HepG2 (cell line): ENCODE results near the gene RBBP8. TPM values are rescaled to one million over a fixed set of nuclear protein-coding genes. Genes with fewer than 3 reads are reported as not detected.

ENCODE experiments used
- ATAC-seq: fragments of 200-7000 bp; cut with Tn5 transposase; 3 replicates; pipeline ENCODE4 v1.9.1; 2020; ENCODE audit warnings: mild to moderate bottlenecking, moderate library complexity
- BruUV-seq: library from RNA; stranded (reverse); fragments of 400-500 nt; replicated peaks from 2 replicates; lab custom pipeline; 2021; lab: Mats Ljungman, UMichigan
- CTCF ChIA-PET: fragments of 300-600 bp; formaldehyde crosslinking; extraction: SDS; loops from one replicate; lab custom pipeline; 2021; ENCODE audit warnings: low total read pairs, inconsistent platforms, low intra/inter-chr PET ratio; lab: Yijun Ruan, JAX
- POLR2A ChIA-PET: fragments of 350-600 bp; sonication (Branson Sonifier 250); formaldehyde crosslinking; loops from one replicate; lab custom pipeline; 2020; ENCODE audit warnings: antibody characterized with exemption, inconsistent platforms; lab: Yijun Ruan, JAX
- DNase-seq: peaks from one replicate; pipeline ENCODE4 v3.0.0-alpha.2; 2015; ENCODE audit warnings: low spot score
- FAIRE-seq: peaks from 3 replicates; lab custom pipeline; 2011; peaks lifted over from hg19 to GRCh38; lab: Jason Lieb, UNC
- H2AFZ ChIP-seq: one replicate; pipeline ENCODE4 v1.6.1; 2011; ENCODE audit warnings: low read length, inconsistent platforms
- H3K27ac ChIP-seq: fragments of 300-600 bp; 3 replicates; pipeline ENCODE4 v1.8.0; 2011; ENCODE audit warnings: mixed run types, mild to moderate bottlenecking, mixed read lengths, low read length, inconsistent platforms; ENCODE audit not compliant: insufficient read depth; ENCODE audit errors: extremely low read length
- H3K27me3 ChIP-seq, 2 experiments: fragments of 200-600 bp in 1 of 2; 2 replicates in 1 of 2; 3 replicates in 1 of 2; pipeline versions ENCODE4 v1.6.0 to v1.8.0; 2011; ENCODE audit warnings: low read length in 2 of 2, mild to moderate bottlenecking in 2 of 2, moderate library complexity in 2 of 2, inconsistent platforms in 1 of 2; ENCODE audit not compliant: insufficient read depth in 2 of 2, control insufficient read depth in 1 of 2
- H3K36me3 ChIP-seq, 2 experiments: fragments of 200-600 bp in 1 of 2; replicated peaks in 1 of 2; 2 replicates in 1 of 2; 3 replicates in 1 of 2; pipeline versions ENCODE4 v1.5.1 to v1.8.0; 2011; ENCODE audit warnings: low read length in 2 of 2, inconsistent platforms in 1 of 2; ENCODE audit not compliant: insufficient read depth in 2 of 2, control insufficient read depth in 1 of 2
- H3K4me1 ChIP-seq: 2 replicates; pipeline ENCODE4 v1.5.1; 2012; ENCODE audit warnings: low read length, inconsistent platforms; ENCODE audit not compliant: insufficient read depth
- H3K4me2 ChIP-seq: 2 replicates; pipeline ENCODE4 v1.6.0; 2011; ENCODE audit warnings: low read depth, low read length, inconsistent platforms
- H3K4me3 ChIP-seq, 3 experiments: fragments of 200-600 bp in 1 of 3; sonication (generic), shearing (Covaris generic) in 1 of 3; replicated peaks in 1 of 3; 2 replicates each; pipeline ENCODE4 v1.5.1; 2011 to 2016; ENCODE audit warnings: low read length in 3 of 3, inconsistent platforms in 2 of 3, low read depth in 2 of 3, mild to moderate bottlenecking in 2 of 3, control low read depth in 1 of 3, mixed read lengths in 1 of 3; ENCODE audit not compliant: insufficient read depth in 1 of 3
- H3K79me2 ChIP-seq: one replicate; pipeline ENCODE4 v1.6.1; 2011; ENCODE audit warnings: low read length, inconsistent platforms; ENCODE audit not compliant: insufficient read depth
- H3K9ac ChIP-seq: 2 replicates; pipeline ENCODE4 v1.6.0; 2011; ENCODE audit warnings: mild to moderate bottlenecking, low read depth, low read length, inconsistent platforms; ENCODE audit not compliant: insufficient read depth
- H3K9me3 ChIP-seq: 2 replicates; pipeline ENCODE4 v1.5.1; 2012; ENCODE audit warnings: mild to moderate bottlenecking, low read length
- H4K20me1 ChIP-seq: 2 replicates; pipeline ENCODE4 v1.6.0; 2011; ENCODE audit warnings: inconsistent platforms, mild to moderate bottlenecking, low read length, moderate library complexity; ENCODE audit not compliant: insufficient read depth
- ARID5B ChIP-seq: IDR thresholded peaks from 2 replicates; pipeline ENCODE4 v1.4.0; 2020; ENCODE audit warnings: mild to moderate bottlenecking, missing genetic modification reagents
- CEBPG ChIP-seq: IDR thresholded peaks from 2 replicates; pipeline ENCODE4 v1.6.1; 2016
- DNMT3B ChIP-seq: conservative IDR thresholded peaks from 2 replicates; pipeline ENCODE4 v1.6.1; 2016; ENCODE audit warnings: missing biosample characterization, control low read depth
- FLYWCH1 ChIP-seq: sonication (generic); formaldehyde crosslinking; IDR thresholded peaks from 2 replicates; pipeline ENCODE4 v1.8.1; 2023; ENCODE audit warnings: mild to moderate bottlenecking, missing genetic modification reagents
- HNF1B ChIP-seq: sonication (generic); formaldehyde crosslinking; IDR thresholded peaks from 2 replicates; pipeline ENCODE4 v1.5.1; 2020; ENCODE audit warnings: mild to moderate bottlenecking, moderate library complexity, missing genetic modification reagents
- MTERF4 ChIP-seq: sonication (generic); formaldehyde crosslinking; IDR thresholded peaks from 2 replicates; pipeline ENCODE4 v1.8.0; 2023; ENCODE audit warnings: mild to moderate bottlenecking, missing genetic modification reagents
- MTF1 ChIP-seq: sonication (generic); formaldehyde crosslinking; IDR thresholded peaks from 2 replicates; pipeline ENCODE4 v1.5.0; 2020; ENCODE audit warnings: missing genetic modification reagents
- NR2C2 ChIP-seq: sonication (generic); formaldehyde crosslinking; IDR thresholded peaks from 2 replicates; pipeline ENCODE4 v1.4.0; 2020; ENCODE audit warnings: missing genetic modification reagents, mild to moderate bottlenecking, moderate library complexity, borderline replicate concordance
- PAXIP1 ChIP-seq: sonication (generic); formaldehyde crosslinking; conservative IDR thresholded peaks from 2 replicates; pipeline ENCODE4 v1.4.0; 2020; ENCODE audit warnings: mild to moderate bottlenecking, missing genetic modification reagents, moderate library complexity
- SAP130 ChIP-seq: IDR thresholded peaks from 2 replicates; pipeline ENCODE4 v1.6.1; 2016; ENCODE audit warnings: low read depth
- ZBTB1 ChIP-seq: sonication (generic); formaldehyde crosslinking; IDR thresholded peaks from 2 replicates; pipeline ENCODE4 v1.4.0; 2020; ENCODE audit warnings: missing genetic modification reagents, borderline replicate concordance
- ZNF598 ChIP-seq: sonication (generic); formaldehyde crosslinking; IDR thresholded peaks from 2 replicates; pipeline ENCODE4 v1.5.1; 2020; ENCODE audit warnings: mild to moderate bottlenecking, missing genetic modification reagents, borderline replicate concordance
- ZNF850 ChIP-seq: sonication (generic); formaldehyde crosslinking; conservative IDR thresholded peaks from 2 replicates; pipeline ENCODE4 v1.9.0; 2021; ENCODE audit warnings: mild to moderate bottlenecking, missing genetic modification reagents
- WGBS: methylation state at CpG from one replicate; pipeline ENCODE4 v1.1.6; 2017; ENCODE audit warnings: low lambda C conversion rate; 5-methylcytosine and 5-hydroxymethylcytosine counted together
- in situ Hi-C: cut with HindIII; loops from 2 replicates; pipeline ENCODE4 v1.10.0; 2017; ENCODE audit warnings: low pct_unique_long_range_greater_than_20kb; ENCODE audit not compliant: extremely low pct_ligation_motif_present
- intact Hi-C: fragments of 100-400 bp; cut with micrococcal nuclease; formaldehyde crosslinking; loops from one replicate; pipeline ENCODE4 v1.10.0; 2022; ENCODE audit not compliant: unreplicated experiment
- polyA plus RNA-seq, 8 experiments: library from polyadenylated mRNA; depleted of rRNA in 3 of 8; stranded (reverse) in 7 of 8; unstranded in 1 of 8; fragments of >200 nt; fragmentation: Illumina TruSeq in 4 of 8; extraction: Trizol in 4 of 8; gene quantifications; 2 replicates each; pipeline versions ENCODE4 v1.2.1 to v1.2.3, GENCODE V29; 2011 to 2016; ENCODE audit warnings: low read depth in 4 of 8, missing spikeins in 1 of 8, mixed read lengths in 1 of 8; ENCODE audit not compliant: insufficient read depth in 1 of 8
- total RNA-seq, 5 experiments: library from RNA; depleted of rRNA; stranded (reverse); fragments of >200 nt; fragmentation: Illumina TruSeq; extraction: Trizol; gene quantifications; 2 replicates each; pipeline ENCODE4 v1.2.3, GENCODE V29; 2016; ENCODE audit warnings: low read depth in 1 of 5

Gene RBBP8
- total and polyA plus RNA-seq, 2 of the 13 experiments (the other 11 are each of a cell fraction or from before 2014, with no cell fraction given): 14.2 to 47.4 TPM

- no peak for TF ChIP-seq ZBTB1 (CRISPR knock-in tag)
Observed at GRCh38 chr18:22935431-22935830, 2.3 kb downstream of the RBBP8 start (continued).

- Histone ChIP-seq H3K9me3 (no peaks in the 10 kb centered on the region), H3K27me3 (no peaks in the 10 kb centered on the region), H3K4me3 (no peak overlapping the region), H4K20me1 (no peaks in the 10 kb centered on the region), H3K9ac (no peak overlapping the region), H2AFZ (no peak overlapping the region), H3K79me2 (peaks cover 24% of the 10 kb centered on the region), H3K4me1 (peaks cover 39% of the 10 kb centered on the region), H3K36me3 (peaks cover 0 to 3% of the 10 kb centered on the region in 2 experiments; a peak in 2 of 5 replicates), H3K27ac (no peak overlapping the region), H3K4me2 (no peak overlapping the region)
- FAIRE-seq: no peak
- no TSS peak for BruUV-seq
- POLR2A ChIA-PET: no interaction called here
- CTCF ChIA-PET: no interaction called here
- in situ Hi-C loops (no loop called here), intact Hi-C loops (loop anchor here (10.0 kb wide), 1 partner anchor 468 kb away; no protein-coding TSS in a partner anchor)
- no peak for ATAC-seq
- WGBS: 46% methylated on average over 2 of the region's 2 CpGs
- DNase-seq: peak; percentile 23
- 0 out of 2 replicates have a peak, but pooled peaks have one; percentile 21 for TF ChIP-seq SAP130 (CRISPR knock-in tag)
- TF ChIP-seq MTERF4: no peak
- no peak for TF ChIP-seq FLYWCH1 (CRISPR knock-in tag)
- no peak for TF ChIP-seq ZNF598 (CRISPR knock-in tag)
- no peak for TF ChIP-seq MTF1 (CRISPR knock-in tag)
- TF ChIP-seq NR2C2 (CRISPR knock-in tag): peak; percentile 33; the same call in 1 of the 2 replicates
- TF ChIP-seq PAXIP1 (CRISPR knock-in tag): peak; percentile 28; the same call in 1 of the 2 replicates
- TF ChIP-seq DNMT3B: no peak
- peak; percentile 61; the same call in 1 of the 2 replicates for TF ChIP-seq CEBPG (CRISPR knock-in tag)
- TF ChIP-seq HNF1B (CRISPR knock-in tag): no peak
- TF ChIP-seq ZNF850 (CRISPR knock-in tag): no peak
- TF ChIP-seq ARID5B: peak; percentile 53; the same call in 1 of the 2 replicates
Observed at GRCh38 chr18:22936515-22936914, 3.4 kb downstream of the RBBP8 start.
